HG03521 (cell line): ENCODE data around the gene MORN5.
"Not testable (repeated sequence)": the region's sequence is repeated elsewhere in the genome, so short reads cannot be mapped to it uniquely, and the experiment has no call there.

Source experiments
- ATAC-seq: cut with Tn5 transposase; IDR thresholded peaks from one replicate; pipeline ENCODE4 v1.9.1; 2021; ENCODE audit warnings: mild to moderate bottlenecking, moderate library complexity; ENCODE audit not compliant: unreplicated experiment

Gene MORN5

GRCh38 chr9:122159026-122159924, at the start of gene MORN5, which contains the start of gene NDUFA8:
TSS of gene MORN5 (plus strand) at chr9:122159908. CDS start at chr9:122159973, 65 bp downstream.
TSS of gene NDUFA8 (minus strand) at chr9:122159779. CDS start at chr9:122159677, 102 bp downstream.
- ATAC-seq: peak; percentile 91

- ATAC-seq: no peak
Observed at GRCh38 chr9:122110100-122110833, 49.4 kb upstream of the MORN5 start.

GRCh38 chr9:122111413-122112085, 48.2 kb upstream of the MORN5 start:
- ATAC-seq: no peak

- no peak for ATAC-seq
Observed at GRCh38 chr9:122112238-122112637, 47.5 kb upstream of the MORN5 start.

- ATAC-seq: no peak
Observed at GRCh38 chr9:122113574-122113973, 46.1 kb upstream of the MORN5 start.

- no peak for ATAC-seq
Observed at GRCh38 chr9:122115176-122116035, 44.3 kb upstream of the MORN5 start.

GRCh38 chr9:122116040-122116439, 43.7 kb upstream of the MORN5 start:
- ATAC-seq: no peak

- no peak for ATAC-seq
Observed at GRCh38 chr9:122116448-122117173, 43.1 kb upstream of the MORN5 start.

- not testable (repeated sequence) for ATAC-seq
Observed at GRCh38 chr9:122117241-122117640, 42.5 kb upstream of the MORN5 start.

- ATAC-seq: no peak
Observed at GRCh38 chr9:122118343-122119165, 41.2 kb upstream of the MORN5 start.

- no peak for ATAC-seq
Observed at GRCh38 chr9:122119166-122119521, 40.6 kb upstream of the MORN5 start.

GRCh38 chr9:122119721-122120120, 40.0 kb upstream of the MORN5 start:
- no peak for ATAC-seq

- ATAC-seq: no peak
Observed at GRCh38 chr9:122120316-122121071, 39.2 kb upstream of the MORN5 start.

- no peak for ATAC-seq
Observed at GRCh38 chr9:122121391-122121790, 38.3 kb upstream of the MORN5 start.

GRCh38 chr9:122121931-122122330, 37.8 kb upstream of the MORN5 start:
- no peak for ATAC-seq

GRCh38 chr9:122122468-122122867, 37.2 kb upstream of the MORN5 start:
- no peak for ATAC-seq

- ATAC-seq: no peak
Observed at GRCh38 chr9:122122903-122123632, 36.6 kb upstream of the MORN5 start.

GRCh38 chr9:122124048-122124447, 35.7 kb upstream of the MORN5 start:
- no peak for ATAC-seq
